GM21723 (cell line): ENCODE results near the gene RGS13.
A peak's percentile ranks its signal among the peaks of the same experiment; 100 is the strongest.

Source experiments
- ATAC-seq: cut with Tn5 transposase; IDR thresholded peaks from one replicate; pipeline ENCODE4 v1.9.1; 2021; ENCODE audit warnings: mild to moderate bottlenecking, moderate library complexity; ENCODE audit not compliant: unreplicated experiment

RGS13 gene

DNA sequence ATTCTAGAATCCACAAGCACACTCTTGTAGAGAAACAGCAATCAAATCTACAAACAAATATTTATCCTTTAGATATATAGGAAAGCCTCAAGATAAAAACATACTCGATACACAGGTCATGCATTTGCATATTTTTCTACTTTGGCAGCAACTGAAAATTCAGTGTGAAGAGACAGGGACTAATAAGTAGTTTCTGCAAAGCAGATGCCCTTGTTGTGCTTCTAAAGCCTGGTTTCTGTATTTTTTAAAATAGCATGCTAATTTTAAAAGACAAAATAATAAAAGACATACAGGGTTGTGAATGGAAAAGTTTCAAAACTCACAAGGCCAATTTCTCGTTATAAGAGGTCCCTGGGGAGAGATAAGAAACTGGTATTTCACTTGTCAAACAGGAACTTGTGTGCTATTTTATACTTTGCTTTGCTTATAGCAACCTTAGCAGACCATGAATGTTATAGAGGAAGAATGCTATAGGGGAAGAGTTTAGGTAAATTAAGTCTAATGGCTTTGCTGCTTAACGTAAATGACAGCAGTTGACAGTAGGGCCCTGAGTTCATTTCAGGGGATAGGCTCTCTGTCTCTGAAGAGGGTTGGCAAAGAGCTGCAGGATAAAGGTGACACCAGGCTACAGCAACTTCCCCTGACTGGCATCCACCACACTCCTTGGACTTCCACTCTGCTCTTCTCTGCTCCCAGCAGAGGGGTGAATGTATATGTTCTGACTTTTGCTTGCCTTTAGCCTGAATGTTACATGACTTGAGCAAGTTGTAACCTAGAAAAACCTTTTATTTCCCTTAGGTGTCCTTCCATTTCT lies 9.4 kb upstream of the RGS13 start:
- ATAC-seq, result peak; percentile 90

DNA sequence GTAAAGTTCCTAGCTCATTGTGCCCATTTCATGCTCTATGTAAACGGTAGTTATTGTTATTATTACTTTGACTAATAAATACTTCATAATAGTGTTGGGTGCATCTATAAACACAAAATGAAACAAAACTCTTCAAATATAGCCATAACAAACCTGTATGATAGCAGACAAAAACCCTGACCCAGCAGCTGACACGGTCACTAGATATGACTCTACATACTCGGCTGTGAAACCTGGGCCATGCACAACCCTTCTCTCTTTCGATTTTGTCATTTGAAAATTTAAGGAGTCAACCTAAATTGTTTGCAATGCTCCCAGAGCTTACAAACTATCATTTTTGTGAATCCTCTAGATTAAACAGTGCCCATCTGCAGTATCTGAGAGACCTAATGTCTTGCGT lies 8.0 kb upstream of the RGS13 start:
- peak; percentile 52 for ATAC-seq

DNA sequence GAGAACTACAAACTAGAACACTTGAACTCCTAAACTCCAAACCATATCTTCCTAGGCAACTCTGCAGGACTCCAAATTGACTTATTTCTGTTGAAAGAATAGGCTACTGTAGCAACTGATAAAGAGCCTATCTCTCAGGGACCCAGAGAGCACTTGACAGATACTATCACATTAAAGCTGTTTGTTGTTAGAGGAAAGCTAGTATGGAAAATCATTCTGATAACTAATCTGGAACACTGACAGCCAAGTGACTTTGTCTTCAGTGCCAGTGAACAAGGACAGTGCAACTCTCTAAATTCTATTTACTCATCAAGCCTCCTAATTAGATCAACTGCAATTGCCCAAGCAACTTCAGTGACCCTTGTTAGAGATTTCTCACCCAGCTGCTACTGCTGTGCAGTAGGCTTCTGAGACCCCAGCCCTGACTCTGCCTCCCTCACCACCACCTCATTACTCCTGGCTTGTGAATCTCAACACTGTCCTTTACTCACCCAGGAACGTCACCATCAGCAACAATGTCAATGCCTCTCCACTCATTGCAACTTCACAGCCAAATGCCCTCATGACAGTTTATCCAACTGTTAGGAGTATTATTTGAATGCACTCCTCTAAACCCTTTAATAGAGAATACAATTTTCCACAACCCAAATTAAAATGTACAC lies 7.4 kb upstream of the RGS13 start:
- no peak for ATAC-seq

DNA sequence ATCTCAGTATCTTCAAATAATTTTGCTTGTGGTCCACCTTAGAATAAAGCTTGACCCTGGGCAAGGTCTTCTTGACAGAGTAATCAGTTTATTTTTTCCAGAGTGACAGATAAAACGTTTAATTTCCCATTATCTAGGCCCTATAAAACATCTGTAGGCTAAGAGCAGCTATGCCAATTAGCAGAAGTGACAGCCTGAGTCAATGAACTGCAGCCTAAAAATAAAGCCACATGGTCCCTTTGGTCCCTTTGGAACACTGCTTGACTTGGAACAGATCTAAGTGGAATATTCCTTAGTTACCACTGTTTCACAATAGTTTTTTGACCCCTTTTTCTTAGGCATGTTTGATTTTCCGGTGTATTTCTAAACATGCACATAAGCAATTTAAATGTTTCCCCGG lies 6.3 kb upstream of the RGS13 start:
- no peak for ATAC-seq

DNA sequence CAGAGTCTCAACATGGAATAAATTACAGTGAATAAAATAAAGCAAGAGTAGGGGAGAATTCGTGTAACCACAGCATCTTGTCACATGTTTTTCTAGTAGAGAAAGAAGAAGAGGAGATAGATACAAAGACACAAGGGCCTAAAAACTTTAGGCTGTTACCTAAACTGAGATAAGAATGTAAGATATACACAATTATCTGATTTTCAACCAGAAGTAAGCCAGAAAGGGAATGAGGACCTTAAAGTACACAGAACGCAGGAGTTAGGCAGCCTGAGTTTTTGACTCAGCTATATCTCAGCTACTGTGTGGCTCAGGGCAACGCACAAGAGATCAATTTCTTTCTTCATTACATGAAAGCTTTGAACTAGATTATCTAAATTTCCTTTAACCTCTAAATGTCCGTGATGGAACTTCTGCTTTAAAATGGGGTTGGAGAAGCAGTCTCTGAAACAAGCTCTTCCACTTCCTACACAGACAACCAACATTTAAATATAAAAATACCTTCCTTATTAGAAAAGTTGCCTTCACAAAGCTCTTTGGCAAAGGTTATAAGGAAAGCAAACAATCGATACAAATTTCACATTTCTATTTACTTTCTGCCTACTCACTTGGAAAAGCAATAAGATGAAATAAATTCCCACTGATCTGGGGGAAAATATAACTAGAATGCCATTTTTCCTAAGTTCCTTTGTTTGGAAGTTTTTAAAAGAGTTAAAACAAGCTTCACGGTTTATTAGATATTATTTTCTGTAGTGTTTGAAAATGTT lies 5.2 kb upstream of the RGS13 start:
- no peak for ATAC-seq

DNA sequence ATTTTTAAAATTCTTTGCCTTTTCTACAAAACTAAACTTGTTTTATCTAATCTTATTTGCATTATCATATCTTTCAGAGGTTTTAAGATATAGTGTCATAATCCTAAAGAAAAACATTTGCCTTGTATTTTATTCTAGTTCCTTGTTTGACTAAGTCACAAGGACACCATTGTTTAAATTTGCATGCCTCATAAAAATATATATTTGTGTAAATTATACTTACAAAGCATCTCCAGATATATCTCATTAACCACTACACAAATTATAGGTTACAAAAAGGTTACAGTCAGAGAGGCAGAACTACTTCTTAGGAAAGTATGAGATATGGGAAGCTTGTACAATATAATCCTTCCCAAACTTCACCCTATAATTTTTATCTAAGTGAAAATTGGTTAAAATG lies 4.2 kb upstream of the RGS13 start:
- ATAC-seq, result no peak

DNA sequence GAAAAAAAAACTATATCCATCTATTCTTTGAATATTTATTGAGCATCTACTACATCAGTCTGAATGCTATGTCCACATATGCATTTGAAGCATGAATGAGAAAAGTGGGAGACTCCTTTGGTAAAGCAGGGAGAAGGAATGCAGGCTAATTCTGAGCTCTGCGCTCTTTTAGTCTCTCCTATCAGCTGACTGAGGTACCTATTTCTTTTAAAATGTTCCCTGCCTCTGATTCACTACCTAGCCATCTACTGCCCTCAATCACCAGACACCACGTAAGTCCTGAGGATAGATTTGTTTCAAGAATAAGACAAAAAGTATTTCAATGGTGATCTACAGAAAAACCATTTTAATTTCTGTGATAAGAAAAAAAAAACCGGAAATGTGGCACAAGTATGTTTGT lies 3.8 kb upstream of the RGS13 start:
- ATAC-seq, result no peak

DNA sequence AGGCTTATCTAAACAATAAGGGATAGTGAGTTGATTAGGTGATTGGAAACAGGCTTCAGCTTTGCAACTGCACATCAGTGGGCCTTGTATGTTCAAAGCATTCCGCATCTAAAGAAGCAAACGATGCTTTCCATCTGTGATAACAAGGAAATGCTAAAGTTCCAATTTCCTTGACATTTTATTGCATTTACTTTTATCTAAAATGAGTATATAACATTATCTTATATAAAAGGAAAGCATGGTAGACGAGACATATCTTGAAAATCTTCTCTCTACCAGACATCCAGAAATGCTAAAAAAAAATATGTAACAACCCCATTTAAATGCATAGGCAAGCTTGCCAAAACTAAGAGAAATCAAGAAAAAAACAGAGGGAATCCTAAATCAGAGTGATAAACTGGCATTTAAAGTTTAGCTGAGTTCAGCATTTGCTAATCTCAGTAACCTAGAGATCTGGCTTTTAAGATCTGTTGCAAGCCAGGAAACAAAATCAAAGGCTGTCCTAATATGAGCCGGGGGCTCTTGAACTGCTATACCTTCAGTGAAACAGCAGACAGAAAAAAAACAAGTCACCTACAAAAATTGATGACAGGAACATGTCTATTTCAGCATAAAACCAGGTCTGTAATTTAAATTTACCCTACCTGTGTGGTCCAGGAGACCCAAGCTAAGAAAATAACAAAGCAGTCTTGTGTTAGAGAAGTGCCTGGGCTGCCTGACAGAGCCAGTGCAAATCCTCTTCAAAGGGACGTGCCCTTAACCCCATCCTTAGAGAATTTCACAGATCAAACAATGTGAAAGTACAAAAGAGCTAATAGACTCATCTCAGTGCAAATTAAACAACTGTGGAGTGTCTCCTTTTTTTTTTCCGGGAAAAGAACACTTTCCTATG lies 3.1 kb upstream of the RGS13 start:
- ATAC-seq, result no peak

DNA sequence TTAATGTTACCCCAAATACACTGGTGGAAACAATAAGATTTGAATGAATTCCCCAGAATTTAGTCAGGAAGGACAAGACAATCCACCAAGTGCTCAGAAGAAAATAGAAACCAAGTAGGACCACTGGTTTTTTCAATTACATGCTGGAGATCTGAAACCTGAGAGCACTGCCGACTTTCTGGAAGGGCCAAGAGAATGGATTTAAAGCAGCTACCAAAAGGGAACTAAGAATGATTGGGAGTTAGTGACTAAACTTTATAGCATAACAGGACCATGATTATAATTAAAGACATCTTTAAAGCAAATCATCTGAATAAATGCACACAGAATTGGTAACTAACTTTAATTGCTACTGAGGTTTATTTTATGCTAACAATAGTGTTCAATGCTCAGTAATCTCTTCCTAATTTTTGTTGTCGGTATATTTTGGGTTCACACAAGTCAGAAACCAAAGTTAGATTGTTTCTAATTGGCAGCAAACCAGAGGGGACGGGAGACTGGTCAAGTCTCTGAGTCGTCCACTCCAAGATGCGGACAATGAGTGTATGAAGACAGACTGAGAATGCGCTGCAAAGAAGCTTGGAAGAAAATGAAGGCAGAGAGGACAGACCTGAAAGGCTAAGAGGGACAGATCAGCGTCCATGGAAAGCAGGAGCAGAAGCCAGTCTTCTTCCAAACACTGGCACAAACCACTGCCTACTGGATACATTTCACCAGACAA lies 2.3 kb upstream of the RGS13 start:
- no peak for ATAC-seq

DNA sequence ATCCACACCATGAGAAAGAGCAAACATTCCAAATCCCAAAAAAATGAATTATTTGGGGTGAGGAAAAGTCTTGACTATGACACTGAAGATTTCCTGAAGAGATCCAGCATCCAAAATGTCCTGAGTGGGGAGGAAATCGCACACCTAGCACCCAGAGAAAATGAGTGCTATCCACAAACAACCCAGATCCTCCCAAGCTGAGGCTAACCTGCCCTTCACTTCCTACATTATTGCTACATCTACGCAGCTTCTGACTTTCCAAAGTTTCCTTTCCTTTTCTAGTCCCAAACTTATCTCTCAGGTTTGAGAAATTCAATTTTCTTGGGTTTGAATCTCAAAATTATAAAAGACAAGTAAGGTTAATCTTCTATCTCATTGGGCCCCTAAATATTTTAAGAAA lies 906 bp upstream of the RGS13 start:
- ATAC-seq, result no peak

DNA sequence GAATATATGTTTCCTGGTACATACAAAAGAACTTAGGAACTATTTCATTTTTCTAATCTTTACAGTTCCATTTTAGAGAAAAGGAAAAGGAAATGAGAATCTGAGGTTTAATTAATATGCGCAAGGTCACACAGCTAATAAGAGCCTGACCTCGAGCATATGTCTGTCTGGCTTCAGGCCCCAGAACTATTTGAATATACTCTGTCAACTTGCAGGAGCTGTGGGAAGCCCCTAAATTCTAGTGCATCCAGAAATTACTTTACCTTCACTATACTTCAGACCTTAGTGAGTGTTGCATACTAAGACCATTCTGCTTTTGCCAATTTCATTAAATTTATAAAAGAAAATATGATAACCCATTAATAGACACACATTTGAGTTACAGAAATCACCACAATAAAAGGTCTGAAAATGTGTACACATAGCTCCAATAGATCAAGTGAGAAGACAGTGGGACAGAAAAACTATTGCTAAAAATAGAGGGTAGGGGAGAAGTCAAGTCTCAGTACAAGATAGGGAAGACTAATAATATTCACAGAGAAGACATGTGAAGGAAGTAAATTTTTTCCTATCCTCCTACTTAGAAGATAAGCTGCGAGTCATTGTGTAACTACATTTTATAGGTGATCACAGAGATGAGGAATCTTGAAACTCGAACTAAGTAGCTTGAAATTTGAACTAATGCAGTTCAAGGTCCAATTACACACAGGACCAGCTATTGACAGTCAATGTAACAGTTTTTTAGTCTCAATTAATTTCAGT lies 3.8 kb downstream of the RGS13 start:
- peak; percentile 79 for ATAC-seq

DNA sequence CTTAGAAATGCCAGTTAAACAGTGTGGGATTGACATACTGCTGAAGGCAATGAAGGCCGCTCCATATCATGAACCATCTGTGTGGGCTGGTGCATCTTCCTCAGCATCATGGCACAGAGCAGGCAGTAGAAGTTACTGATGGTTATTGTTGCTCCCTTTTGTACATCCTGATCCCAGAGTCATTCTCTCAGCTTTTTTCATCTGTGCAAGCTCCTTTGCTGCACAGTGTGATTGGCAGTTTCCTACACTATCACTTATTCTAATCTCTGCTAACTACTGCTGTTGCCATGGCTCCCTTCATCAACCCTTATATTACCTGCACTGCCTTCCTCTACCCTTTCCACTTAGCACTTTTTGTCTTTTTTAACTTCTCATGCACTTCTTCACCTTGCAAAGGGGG lies 16.2 kb downstream of the RGS13 start:
- no peak for ATAC-seq

DNA sequence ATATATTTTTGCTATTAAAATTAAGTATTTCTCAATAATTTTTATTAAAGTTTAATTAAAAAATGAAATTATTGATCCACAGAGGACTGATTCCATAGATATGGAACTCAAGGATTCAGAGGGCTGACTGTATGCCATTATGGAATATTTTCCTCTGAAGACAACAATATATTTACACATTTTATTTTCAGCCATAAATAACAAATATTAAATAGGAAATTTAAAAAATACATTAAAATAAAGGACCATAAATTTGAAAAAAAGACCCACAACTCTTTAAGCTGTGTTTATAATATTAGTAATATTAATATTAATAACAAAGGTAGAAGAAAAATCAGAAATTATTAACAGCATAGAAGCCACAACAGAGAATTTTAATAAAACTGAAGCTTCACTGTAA lies 18.2 kb downstream of the RGS13 start:
- ATAC-seq, result no peak

DNA sequence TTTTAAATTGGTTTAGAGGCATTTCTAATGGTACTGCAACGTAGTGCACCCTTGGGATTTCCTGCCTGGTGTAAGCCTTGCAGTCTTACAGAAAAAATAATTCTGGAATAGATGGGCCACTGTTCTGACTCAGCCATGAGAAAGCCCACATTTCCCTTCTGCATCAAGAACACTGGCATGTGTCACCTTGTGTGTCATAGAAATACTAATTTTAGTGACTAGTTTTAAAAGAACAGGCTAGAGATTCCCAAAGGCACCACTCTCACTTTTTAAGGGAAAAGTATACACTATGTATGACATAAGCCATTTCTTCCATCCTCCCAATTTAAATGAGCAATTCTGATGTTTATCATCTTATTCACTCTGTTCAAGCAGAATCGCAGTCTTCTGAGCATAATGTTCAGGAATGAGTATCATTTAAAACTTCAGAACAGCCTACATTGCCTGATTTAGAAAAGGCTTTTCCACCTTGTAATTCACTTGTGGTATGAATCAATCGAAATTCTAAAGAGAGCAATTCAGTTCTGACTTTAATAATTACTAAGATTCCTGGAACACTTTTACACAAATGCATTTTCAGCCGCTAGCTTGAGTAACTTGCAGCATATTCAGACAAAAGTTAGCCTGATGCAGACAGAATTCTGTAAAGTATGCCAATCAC lies 18.8 kb downstream of the RGS13 start:
- no peak for ATAC-seq

DNA sequence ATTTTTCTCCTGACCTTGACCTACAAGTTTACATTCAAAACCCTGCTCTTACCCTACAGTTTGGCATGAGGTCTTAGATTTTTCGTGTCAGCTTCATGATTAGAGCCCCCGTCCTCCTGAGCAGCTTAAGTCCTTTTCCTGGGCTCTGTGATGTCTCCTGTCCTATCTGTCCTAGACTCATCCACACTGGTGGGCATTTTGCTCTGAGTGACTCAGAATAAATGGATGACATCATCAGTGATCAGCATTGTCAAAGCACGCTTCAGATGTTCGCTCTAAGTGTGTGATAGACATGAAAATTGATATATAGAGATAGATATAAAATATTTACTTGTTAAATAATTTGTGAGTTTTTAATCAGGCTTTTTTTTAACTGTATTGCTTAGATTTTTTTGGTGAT lies 21.8 kb downstream of the RGS13 start:
- no peak for ATAC-seq

DNA sequence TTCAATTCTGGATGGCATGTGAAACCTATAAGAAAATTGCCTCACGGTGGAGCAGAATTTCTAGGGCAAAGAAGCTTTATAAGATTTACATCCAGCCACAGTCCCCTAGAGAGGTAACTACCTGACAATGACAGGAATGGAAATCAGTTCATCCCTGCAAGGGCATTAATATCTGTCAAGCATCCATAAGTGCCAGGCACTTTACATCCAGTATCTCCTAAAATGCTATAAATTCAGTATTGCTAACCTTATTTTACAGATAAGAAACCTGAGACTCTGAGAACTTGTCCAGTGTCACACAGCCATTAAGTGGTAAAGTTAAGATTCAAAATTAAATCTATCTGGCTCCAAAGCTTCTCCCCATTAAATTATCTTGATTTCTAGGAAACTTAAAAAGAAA lies 22.3 kb downstream of the RGS13 start:
- no peak for ATAC-seq

DNA sequence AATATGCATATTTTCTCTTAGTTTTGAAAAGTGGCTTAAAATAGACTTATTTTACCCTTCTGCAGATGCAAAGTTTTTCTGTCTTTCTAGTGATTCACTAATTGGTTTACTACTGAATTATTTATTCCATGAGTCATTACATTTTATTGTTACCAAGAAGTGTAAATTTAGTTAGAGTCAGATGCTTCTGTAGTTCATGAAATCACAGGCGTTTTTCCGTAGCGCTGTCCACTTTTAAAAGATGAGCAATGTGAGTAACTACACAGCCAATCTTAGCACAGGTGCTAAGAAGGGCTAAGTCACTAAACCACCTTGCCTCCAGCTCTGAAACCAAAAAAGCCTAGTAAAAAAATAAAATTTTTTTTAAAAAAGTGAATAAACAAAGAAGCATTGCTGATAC lies 24.7 kb downstream of the RGS13 start:
- ATAC-seq, result no peak

DNA sequence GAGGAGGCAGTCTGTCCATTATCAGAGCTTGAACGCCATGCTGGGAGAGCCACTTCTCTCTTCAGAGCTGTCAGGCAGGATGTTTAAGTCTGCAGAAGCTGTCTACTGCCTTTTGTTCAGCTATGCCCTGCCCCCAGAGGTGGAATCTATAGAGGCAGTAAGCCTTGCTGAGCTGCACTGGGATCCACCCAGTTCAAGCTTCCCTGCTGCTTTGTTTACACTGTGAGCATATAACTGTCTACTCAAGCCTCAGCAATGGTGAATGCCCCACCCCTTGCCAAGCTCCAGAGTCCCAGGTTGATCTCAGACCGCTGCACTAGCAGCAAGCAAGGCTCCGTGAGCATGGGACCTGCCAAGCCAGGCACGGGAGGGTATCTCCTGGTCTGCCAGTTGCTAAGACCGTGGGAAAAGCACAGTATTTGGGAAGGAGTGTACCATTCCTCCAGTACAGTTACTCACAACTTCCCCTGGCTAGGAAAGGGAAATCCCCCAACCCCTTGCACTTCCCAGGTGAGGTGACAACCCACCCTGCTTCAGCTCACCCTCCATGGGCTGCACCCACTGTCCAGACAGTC lies 32.5 kb downstream of the RGS13 start:
- ATAC-seq, result no peak

DNA sequence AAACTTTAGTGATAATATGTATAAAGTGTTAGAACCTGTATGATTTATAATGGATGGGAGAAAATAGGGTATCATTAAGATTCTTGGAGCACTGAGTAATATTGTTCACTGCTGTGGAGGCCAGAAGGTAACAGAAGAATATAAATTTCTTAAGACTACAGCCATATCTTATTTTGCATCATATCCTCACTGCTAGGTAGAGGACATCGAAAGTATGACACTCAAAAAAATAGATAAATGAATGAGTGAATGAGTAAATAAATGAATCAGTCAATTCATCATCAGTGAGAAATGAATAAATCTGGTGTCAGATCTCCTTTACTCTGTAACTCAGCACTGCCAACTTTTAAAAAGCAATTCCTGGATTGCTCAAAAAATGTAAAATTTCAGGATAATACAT lies 33.2 kb downstream of the RGS13 start:
- ATAC-seq, result no peak
